Cerebellar cortex (tissue), 1 donor: Measurements from ENCODE around the gene PRM3.
A peak's percentile ranks its signal among the peaks of the same experiment; 100 is the strongest.

Experiments
- DNase-seq: peaks from one replicate; pipeline ENCODE4 v3.0.0-alpha.2; 2015; ENCODE audit warnings: low spot score

PRM3 gene

DNA sequence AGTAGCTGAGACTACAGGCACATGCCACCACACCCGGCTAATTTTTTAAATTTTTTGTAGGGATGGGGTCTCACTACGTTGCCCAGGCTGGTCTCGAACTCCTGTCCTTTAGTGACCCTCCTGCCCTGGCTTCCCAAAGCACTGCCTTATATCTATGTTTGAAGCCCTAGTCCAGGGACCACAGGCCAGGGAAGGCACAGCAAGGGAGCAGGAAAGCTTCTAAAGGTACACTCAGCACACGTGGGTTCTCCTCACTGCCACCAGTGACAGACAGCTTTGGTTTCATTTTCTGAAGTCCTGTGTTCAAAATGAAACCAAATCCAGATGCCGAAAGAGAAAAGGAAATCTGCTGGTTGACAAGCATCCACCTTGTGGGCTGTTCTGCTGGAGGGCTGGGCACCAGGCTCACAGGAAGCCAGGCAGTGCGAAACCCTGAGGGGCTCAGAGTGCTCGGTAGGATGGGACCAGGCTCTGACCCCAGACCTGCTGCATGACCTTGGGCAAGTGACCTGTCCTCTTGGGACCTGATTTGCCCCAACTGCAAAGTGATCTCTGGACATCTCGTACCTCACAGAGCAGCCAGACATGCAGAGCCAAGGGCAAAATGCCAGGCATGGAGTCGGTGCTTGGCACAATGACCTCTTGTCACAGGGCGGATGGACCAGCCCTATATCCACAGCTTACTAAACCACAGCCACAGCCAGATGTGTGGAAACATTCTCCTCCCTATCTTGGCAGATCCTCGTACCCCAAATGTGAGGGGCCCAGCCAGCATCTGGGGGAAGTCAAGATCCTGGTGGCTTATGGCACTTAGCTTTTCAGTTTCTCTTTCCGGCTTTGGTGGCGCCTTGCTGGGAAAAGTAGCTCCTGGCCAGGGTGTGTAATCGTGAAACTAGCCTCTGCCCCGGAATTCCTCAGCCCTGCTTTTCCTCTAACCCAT lies 14.6 kb downstream of the PRM3 start:
- no peak for DNase-seq

DNA sequence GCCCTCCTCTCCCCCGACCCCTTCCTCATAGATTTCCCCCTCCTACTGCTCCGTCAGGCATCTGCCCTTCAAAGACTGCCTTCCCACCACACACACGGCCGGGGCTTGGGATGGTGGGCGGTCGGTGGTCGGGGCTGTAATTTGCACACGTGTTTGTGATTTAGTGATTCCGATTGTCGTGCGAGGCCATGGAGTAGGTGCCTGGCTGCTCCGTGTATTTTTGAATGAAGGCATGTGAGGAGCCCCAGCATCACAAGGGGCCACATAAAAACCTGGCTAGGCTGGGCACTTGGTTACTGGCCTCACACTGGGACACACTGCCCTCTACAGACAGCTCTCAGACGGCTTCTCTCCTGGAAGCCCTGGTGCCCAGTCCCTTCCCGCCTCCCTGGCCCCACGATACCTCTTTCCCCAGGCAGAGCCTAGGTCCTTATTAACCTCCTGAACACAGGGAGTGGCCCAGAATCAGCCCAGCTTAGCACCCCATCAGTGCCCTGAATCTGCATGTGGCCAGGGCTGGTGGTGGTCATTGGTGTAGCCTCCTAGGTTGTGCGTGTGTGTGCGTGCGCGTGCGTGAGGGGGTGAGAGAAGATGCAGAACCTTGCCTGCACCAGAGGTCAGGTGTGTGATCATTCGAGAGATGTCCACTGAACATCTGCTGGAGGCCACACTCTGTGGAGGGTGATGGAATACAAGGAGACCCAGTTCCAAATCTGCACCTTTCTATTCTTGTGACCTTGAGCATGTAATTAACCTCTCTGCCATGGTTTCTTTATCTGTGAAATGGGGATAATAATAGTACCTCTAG lies 16.1 kb downstream of the PRM3 start:
- DNase-seq, result peak; percentile 92

DNA sequence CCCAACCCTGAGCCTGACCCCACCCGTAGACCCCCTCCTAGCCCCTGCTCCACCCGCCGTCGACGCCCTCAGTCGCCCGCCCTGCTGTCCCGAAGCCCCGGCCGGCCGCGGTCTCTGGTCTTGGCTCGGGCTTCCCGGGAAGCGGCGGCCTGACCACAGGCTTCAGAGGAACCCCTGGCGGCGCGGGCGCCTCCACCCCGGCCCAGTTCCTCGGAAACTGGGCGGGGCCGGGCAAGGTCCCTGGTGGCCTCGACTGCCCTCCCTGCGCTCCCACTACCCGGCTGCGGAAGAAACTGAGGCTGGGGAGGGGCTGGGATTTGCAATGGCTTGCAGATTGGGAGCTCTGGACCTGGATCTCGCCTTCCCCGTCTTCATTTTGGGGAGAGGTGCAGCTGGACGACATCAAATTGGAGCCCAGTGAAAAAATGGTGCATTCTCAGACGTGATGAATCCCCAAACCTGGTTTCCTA lies 16.7 kb downstream of the PRM3 start:
- DNase-seq, result no peak

DNA sequence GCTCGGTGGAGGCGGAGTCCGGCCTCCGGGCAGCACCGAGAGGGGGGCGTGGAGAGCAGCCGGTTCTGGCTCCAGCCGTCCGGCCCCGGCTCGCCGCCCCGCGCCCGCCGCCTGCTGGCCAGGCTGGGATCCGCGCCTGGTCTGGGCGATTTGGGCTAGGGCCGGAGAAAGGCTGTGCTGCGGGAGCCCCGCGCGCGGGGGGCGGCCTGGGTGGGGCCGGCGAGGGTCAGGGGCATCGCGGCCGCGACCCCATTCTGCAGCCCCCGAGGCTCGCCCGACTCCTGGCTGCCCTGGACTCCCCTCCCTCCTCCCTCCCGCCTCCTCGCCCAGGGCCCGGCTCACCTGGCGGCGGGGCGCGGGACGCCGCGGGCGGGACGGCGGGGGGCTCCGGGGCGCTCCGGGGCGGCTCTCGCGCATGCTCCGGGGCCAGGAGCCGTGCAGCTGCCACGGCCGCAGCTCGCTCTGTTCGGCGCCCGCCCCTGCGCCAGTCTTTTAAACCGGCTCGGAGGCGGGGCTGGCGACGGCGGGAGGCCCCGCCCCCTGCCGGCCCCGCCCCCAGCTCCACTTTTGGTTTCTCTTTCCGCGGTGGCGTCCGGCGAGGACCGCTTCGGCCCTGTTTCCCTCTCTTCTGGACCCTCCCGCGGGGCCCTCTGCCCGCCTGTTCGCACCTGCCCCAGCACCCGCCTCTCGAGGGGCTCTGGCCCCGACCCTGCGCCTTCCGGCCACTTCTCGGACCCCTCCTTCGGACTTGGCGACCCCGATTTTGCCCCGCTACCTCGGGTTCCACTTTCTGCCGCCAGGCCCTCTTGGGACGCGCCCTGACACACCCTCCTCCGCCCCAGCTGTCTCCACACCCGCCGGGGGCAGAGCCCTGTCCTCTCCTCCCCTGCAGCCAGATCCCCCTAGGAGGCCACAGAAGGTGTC lies 17.4 kb downstream of the PRM3 start, which contains the start of gene SOCS1:
SOCS1 (minus strand) TSS at position 468 of the 924 bp plus-strand sequence. CDS start 726 bp downstream, outside the sequence.
- peak; percentile 76 for DNase-seq

DNA sequence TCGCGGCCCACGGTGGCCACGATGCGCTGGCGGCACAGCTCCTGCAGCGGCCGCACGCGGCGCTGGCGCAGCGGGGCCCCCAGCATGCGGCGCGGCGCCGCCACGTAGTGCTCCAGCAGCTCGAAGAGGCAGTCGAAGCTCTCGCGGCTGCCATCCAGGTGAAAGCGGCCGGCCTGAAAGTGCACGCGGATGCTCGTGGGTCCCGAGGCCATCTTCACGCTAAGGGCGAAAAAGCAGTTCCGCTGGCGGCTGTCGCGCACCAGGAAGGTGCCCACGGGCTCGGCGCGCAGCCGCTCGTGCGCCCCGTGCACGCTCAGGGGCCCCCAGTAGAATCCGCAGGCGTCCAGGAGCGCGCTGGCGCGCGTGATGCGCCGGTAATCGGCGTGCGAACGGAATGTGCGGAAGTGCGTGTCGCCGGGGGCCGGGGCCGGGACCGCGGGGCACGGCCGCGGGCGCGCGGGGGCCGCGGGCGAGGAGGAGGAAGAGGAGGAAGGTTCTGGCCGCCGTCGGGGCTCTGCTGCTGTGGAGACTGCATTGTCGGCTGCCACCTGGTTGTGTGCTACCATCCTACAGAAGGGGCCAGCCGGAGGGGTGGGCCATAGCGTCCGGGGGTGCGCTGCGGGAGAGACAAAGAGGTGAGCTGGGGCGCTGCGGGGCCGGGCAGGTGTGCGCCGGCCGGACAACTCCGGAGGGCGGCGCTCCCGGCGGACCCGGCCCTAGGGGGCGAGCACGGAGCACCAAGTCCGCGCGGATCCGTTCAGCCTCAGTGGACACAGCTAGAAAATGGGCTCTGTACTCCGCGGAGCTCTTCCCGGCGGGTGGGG lies 18.3 kb downstream of the PRM3 start:
- DNase-seq, result no peak

DNA sequence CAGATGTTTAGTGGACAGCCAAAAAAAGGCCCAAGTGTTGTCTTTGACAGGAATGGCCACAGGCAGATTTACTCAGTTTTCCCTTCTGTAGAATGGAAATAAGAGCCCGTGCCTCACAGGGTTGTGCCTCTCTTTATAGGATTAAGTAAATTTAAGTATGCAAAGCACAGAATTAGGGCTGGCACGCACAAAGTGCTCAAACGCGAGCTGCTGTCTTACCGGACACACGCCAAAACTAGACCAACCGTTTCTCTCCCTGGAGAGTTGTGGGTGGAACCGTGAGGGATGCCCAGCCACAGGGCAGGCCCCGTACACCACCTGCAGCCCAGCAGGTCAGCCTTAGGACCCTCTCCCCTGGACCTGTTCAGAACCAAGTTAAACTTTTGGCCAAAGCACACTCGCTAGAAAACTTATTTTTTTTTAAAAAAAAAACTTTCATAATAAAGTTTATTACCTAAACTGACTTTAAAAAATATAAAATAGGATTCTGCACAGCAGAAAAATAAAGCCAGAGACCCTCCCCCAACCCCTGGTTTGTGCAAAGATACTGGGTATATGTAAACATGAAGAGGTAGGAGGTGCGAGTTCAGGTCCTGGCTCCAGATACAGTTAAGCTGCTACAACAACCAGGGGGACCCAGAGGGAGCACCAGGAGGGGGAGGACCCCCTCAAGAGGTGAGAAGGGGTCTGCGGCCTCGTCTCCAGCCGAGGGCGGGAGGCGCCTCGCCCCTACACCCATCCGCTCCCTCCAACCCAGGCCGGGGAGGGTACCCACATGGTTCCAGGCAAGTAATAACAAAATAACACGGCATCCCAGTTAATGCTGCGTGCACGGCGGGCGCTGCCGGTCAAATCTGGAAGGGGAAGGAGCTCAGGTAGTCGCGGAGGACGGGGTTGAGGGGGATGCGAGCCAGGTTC lies 19.2 kb downstream of the PRM3 start:
- DNase-seq, result no peak

DNA sequence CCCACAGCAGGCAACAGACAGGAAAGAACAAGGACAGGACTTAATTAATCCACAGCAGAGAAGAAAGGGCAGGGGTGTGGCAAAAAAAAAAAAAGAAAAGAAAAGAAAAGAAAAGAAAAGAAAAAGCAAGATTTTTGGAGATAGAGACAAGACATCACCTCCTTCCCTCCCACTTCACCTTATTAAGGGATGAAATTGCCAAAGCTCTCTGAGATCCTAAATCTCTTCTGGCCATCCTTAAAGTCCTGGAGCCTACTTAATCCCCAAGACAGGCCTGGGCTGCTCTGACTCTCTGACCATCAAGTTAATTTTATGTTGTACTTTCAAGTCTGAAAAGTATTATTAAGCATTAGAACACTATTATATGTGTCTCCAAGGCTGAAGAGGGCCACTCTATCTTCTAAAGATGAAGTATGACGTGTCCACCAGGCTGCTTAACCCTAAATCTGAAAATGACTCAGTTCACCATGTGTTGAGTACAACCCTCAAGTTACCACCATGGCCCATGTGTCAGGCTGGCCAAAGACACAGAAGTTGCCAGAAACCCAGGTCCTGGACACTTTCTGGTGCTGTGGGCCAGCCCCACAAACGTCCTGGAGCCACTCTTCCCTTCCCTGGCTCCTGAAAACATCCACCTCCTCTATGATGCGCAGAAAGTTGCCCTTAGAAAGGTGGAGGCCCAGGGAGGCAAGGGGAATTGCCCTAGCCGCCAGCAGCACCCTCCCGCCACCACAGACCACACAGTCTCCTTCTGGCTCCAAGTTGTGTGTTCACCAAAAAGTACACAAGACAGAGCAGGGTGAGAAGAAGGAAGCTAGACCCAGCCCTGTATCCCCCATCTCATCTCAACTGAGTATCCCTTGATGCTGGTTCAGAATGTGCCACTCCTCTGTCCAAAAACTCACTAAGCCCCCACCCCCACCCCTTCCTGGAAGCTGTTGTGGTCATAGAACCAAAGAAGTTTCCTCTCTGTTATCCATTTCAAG lies 20.1 kb downstream of the PRM3 start:
- DNase-seq, result no peak

DNA sequence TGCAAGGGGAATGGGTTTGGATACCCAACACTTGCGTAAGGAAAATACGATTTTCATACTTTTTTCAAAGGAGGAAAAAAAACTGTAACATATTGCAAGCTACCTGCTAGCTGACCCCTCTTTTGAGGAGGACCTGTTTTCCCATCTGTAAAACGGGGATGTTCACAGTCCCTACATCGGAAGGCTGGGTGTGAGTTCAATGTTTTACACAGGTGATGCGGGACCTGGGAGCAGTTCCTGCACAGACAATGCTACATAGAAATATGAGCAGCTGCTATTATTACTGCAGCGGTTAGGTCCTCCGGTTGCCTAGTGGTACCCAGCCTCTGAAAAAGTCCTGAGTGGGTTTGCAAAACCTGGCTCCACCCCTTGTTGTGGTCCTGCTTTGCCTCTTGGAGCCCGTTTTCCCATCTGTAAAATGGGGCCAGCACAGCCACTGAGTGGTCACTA lies 20.9 kb downstream of the PRM3 start:
- DNase-seq, result no peak

DNA sequence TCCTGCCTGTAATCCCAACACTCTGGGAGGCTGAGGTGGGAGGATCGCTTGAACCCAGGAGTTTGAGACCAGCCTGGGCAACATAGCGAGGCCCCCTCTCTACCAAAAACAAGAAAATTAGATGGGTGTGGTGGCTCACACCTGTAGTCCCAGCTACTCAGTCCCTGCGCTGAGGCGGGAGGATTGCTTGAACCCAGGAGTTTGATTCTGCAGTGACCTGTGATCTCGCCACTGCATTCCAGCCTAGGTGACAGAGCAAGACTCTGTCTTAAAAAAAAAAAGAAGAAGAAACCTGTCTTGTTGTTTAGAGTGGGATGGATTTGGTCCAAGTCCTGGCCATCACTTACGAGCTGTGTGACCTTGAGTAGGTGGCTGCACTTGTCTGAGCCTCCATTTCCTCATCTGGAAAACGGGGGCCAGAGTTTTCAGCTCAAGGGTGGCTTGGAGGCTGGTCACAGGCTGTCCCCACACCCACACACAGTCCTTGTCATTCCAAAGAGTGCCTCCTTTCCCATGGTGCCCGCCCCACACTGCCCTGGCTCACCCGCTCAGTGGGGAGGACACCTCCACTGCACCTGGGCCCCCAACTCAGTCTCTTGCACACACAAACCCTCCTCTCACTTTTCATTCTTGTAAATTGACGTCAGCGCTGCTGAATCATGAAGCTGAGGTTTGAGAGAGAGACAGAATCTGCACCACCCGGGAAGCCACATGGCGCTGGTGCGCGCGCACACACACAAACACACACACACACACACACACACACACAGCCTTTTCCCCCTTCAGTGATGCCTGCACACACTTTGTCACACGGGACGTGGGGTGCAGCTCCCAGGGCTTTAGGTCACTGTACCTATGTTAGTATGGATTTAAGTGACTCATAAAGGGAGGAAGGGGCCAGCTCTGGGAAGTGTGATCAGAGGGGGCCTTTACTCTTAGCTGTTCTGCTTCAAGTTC lies 21.6 kb downstream of the PRM3 start:
- DNase-seq, result no peak

DNA sequence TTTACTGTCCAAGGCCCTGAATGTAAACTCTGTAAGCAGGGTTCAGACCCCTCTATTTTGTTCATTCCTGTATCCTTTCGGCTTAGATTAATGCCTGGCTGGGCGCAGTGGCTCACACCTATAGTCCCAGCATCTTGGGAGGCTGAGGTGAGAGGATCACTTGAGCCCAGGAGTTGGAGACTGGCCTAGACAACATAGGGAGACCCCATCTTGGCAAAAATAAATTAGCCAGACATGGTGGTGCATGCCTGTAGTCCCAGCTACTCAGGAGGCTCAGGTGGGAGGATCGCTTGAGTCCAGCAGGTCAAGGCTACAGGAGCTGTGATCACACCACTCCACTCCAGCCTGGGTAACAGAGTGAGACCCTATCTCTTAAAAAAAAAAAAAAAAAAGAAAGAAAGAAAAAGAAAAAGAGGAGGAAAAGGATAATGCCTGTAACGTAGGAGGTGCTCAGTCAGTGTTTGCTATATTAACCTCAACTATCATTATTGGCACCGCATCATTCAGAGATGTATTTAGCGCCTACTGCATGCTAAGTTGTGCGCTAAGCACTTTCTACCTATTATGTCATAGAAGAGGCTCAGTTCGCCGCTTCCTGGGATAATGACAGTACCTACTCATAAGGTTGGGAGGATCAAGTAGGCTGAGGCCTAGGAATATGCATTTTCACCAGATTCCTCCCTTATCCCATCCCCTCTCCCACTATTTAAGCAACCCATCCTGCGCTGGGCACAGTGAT lies 22.5 kb downstream of the PRM3 start:
- DNase-seq, result no peak

DNA sequence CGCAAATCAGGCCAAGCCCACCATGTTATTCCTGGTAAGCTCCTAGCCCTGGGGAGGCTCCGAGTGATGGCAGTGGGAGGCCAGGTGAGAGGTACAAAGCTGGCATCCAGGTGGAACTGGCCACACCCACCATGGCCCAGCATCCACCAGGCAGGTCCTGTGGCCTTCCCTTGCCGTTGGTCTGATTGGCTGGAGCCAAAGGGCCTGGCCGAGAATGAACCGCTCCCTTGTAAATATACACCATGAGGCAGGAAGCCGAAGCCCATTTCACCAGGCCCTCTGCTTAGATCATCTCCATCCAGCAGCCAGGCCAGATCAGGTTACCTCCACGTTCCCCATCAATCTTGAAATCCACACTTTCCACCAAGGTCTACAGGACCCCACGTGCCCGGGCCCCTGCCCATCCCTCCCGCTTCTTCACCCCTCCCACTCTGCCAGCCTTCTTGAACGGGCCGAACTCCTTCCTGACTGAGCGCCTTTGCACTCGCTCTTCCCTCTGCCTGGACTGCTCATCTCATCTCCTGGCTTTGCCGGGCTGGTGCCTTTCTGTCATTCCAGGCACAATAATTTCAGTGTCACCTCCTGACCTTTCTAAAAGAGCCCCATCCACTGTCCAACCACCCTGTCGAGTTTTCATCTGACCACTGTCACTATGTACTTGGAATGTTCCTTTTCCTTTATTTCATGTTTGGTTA lies 23.2 kb downstream of the PRM3 start:
- no peak for DNase-seq

DNA sequence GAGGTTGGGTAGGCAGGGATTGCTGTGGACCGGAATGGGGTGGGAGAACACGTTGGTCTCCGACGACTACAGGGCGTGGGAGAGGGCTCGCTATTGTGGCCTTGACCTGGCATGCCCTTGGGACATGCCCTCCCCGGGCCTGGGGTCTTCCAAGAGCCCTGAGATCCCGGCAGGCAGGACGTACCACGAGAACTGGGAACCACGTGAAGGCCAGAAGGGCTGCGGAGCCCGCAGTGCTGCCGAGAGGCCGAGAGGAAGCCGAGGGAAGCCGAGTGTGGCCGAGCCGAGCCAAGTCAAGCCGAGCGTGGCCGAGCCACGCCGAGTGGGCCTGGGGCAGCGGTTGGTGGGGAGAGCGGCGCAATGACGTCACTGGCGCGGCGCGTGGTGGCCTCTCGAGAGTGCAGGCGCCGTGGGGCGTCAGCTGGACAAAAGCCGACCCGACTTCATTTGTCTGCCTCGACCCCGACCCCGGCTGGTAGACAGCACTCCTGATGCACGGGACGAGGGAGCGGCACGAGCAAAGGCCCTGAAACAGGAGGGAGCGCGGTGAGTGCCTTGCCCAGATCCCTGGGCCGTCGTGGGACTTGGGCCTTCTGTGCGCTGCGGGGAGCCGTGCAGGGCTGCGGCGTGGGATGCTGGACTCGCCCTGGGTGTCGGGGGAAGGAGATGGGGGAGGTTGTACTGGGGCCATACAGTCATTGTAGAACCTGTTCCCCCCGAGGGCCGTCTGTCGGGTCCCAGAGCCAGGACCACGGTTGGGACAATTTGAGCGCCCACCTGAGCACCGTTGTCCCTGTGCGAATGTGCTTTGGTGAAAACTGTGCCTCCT lies 24.0 kb downstream of the PRM3 start:
- DNase-seq, result no peak

DNA sequence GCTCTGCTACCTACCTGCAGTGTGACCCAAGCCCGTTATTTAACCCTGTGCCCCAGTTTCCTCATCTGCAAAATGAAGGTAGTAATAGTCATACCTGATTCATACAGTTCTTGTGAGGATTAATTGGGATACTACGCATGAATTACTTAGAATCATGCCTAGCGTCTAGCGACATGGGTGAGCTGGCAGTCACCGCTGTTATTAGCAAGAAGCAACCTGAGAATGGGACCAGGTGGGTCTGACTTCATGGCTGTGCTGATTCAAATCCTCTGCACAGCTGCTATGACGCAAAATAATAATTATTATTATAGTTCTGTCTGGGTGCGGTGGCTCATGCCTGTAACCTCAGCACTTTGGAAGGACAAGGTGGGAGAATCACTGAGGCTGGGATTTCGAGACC lies 25.3 kb downstream of the PRM3 start:
- DNase-seq, result no peak

DNA sequence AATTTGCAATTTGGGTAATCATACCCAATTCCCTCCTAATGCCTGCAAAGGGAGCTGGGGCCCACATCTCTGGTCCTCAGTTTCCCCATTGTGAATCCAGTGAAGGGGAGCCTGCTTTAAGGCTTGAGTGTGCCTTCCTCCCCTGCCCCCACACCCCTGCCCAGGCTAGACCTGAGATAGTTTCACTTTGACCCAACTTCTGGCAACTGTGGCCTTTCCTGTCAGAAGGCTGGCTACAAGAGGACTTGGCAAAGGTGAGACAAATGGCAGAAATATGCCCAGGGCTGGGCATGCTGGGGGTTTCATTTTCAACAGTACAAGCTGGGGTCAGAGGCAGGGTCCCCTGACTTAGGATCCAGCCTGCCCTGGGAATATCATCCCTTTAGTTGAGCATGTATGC lies 27.4 kb downstream of the PRM3 start:
- DNase-seq, result no peak

DNA sequence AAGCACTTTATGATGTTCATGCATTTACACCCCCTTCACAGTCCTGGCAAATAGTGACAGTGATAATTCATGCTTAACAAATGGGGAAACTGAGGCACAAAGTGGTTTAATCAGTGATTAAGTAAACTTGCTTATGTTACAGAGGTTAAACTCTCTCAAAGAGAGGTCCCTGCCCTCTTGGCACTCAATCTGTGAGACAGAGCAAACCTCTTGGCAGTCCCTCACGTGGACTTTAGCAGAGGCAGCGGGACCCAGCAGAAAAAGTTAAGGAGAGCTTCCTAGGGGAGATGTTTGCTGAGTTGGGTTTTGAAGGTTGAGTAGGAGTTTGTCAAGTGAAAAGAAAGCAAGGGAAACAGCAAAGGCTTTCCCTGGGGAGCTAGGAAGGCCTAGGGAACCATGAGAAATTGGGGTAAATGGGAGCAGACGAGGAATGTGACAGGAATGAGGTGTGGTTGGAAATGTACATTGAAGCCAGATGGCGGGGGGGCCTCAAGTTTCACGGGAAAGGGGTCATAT lies 28.1 kb downstream of the PRM3 start:
- no peak for DNase-seq
